B cell (primary cell): ENCODE results near the gene NOC4L. TPM values are rescaled to one million over a fixed set of nuclear protein-coding genes. Genes with fewer than 3 reads are reported as not detected.

Source experiments
- ATAC-seq: fragments of 200-7000 bp; cut with Tn5 transposase; one replicate; pipeline ENCODE4 v1.10.0; 2021; ENCODE audit warnings: low read depth, mild to moderate bottlenecking, moderate number of reproducible peaks, moderate library complexity
- CTCF ChIA-PET: fragments of 350-600 bp; sonication (Branson Sonifier 250); formaldehyde crosslinking; loops from one replicate; lab custom pipeline; 2021; ENCODE audit warnings: antibody characterized with exemption, inconsistent platforms; lab: Charles Lee
- POLR2A ChIA-PET: fragments of 350-600 bp; sonication (Branson Sonifier 250); formaldehyde crosslinking; loops from one replicate; lab custom pipeline; 2021; ENCODE audit warnings: antibody characterized with exemption; lab: Charles Lee
- DNase-seq: peaks from one replicate; pipeline ENCODE4 v3.0.0; 2013
- H2AFZ ChIP-seq: 2 replicates; pipeline ENCODE4 v1.6.1; 2012; ENCODE audit warnings: mild to moderate bottlenecking, low read depth, low read length; ENCODE audit not compliant: insufficient read depth, poor library complexity, severe bottlenecking
- H3K27ac ChIP-seq, 2 donors: 1 replicate in 1 of 2; 2 replicates in 1 of 2; pipeline ENCODE4 v1.5.1; 2012 to 2013; ENCODE audit warnings: low read length in 2 of 2, mild to moderate bottlenecking in 2 of 2, moderate library complexity in 1 of 2
- H3K27me3 ChIP-seq, 4 experiments: fragments of 200-600 bp in 1 of 4; sonication (generic) in 1 of 4; replicated peaks in 1 of 4; 1 replicate in 2 of 4; 2 replicates in 2 of 4; pipeline versions ENCODE4 v1.6.1 to v1.7.0; 2013 to 2016; ENCODE audit warnings: low read length in 3 of 4, mild to moderate bottlenecking in 2 of 4, mixed read lengths in 1 of 4, moderate library complexity in 1 of 4; ENCODE audit not compliant: insufficient read depth in 4 of 4, control insufficient read depth in 3 of 4; ENCODE audit errors: control extremely low read depth in 1 of 4
- H3K36me3 ChIP-seq, 2 experiments: replicated peaks in 1 of 2; 1 replicate in 1 of 2; 2 replicates in 1 of 2; pipeline versions ENCODE4 v1.6.1 to v1.7.1; 2013; ENCODE audit warnings: low read length in 1 of 2; ENCODE audit not compliant: insufficient read depth in 2 of 2, control insufficient read depth in 1 of 2; ENCODE audit errors: control extremely low read depth in 1 of 2, extremely low read depth in 1 of 2
- H3K4me1 ChIP-seq, 2 donors: fragments of 200-600 bp in 1 of 2; sonication (generic) in 1 of 2; 1 replicate in 1 of 2; 2 replicates in 1 of 2; pipeline versions ENCODE4 v1.5.1 to v1.6.1; 2013 to 2017; ENCODE audit warnings: low read length in 2 of 2; ENCODE audit not compliant: control insufficient read depth in 2 of 2, insufficient read depth in 2 of 2
- H3K4me2 ChIP-seq: replicated peaks from 2 replicates; pipeline ENCODE3; 2012; ENCODE audit warnings: mild to moderate bottlenecking, low read depth, low read length; ENCODE audit not compliant: poor library complexity, severe bottlenecking
- H3K4me3 ChIP-seq, 5 experiments: fragments of 200-600 bp in 1 of 5; sonication (generic) in 1 of 5; 1 replicate in 3 of 5; 2 replicates in 2 of 5; pipeline versions ENCODE4 v1.5.1 to v1.7.0; 2011 to 2016; ENCODE audit warnings: low read length in 4 of 5, mild to moderate bottlenecking in 4 of 5, low read depth in 2 of 5, control low read depth in 1 of 5, moderate library complexity in 1 of 5; ENCODE audit not compliant: insufficient read depth in 1 of 5; ENCODE audit errors: control extremely low read depth in 1 of 5, extremely low read depth in 1 of 5
- H3K79me2 ChIP-seq: fragments of 200-600 bp; sonication (generic); one replicate; pipeline ENCODE4 v1.6.0; 2016; ENCODE audit warnings: low read length; ENCODE audit not compliant: control insufficient read depth, insufficient read depth
- H3K9ac ChIP-seq: fragments of 200-600 bp; sonication (generic); 2 replicates; pipeline ENCODE4 v1.6.1; 2017; ENCODE audit warnings: mild to moderate bottlenecking, low read length, moderate library complexity
- H3K9me3 ChIP-seq, 3 donors: one replicate each; pipeline versions ENCODE4 v1.6.1 to v1.7.1; 2013; ENCODE audit warnings: low read length in 2 of 3; ENCODE audit not compliant: control insufficient read depth in 2 of 3, insufficient read depth in 1 of 3; ENCODE audit errors: control extremely low read depth in 1 of 3
- H4K20me1 ChIP-seq: 2 replicates; pipeline ENCODE4 v1.6.0; 2012; ENCODE audit warnings: mild to moderate bottlenecking, low read length; ENCODE audit not compliant: insufficient read depth, control insufficient read depth, poor library complexity, severe bottlenecking
- H3K27ac Mint-ChIP-seq: one replicate; pipeline ENCODE4 v1.8.0; 2021; ENCODE audit warnings: mixed read lengths
- H3K27me3 Mint-ChIP-seq: one replicate; pipeline ENCODE4 v1.8.0; 2021; ENCODE audit warnings: mixed read lengths
- H3K4me1 Mint-ChIP-seq: one replicate; pipeline ENCODE4 v1.8.0; 2021; ENCODE audit warnings: mixed read lengths
- H3K4me3 Mint-ChIP-seq: one replicate; pipeline ENCODE4 v1.8.0; 2021; ENCODE audit warnings: mixed read lengths
- H3K9me3 Mint-ChIP-seq: one replicate; pipeline ENCODE4 v1.8.0; 2022; ENCODE audit warnings: mixed read lengths; ENCODE audit not compliant: insufficient read depth
- EZH2 ChIP-seq: IDR thresholded peaks from 2 replicates; pipeline ENCODE4 v1.6.1; 2012; ENCODE audit warnings: borderline replicate concordance, low read depth, mild to moderate bottlenecking, moderate library complexity, low read length; ENCODE audit not compliant: insufficient read depth, poor library complexity, severe bottlenecking
- WGBS: methylation state at CpG from one replicate; pipeline ENCODE4 v1.1.5; 2013; ENCODE audit warnings: missing lambda C conversion rate; ENCODE audit not compliant: insufficient coverage; 5-methylcytosine and 5-hydroxymethylcytosine counted together
- intact Hi-C: fragments of 100-400 bp; cut with micrococcal nuclease; formaldehyde crosslinking; loops from one replicate; pipeline ENCODE4 v1.10.0; 2022
- polyA plus RNA-seq: library from polyadenylated mRNA; depleted of rRNA; stranded (reverse); fragments of >200 nt; gene quantifications from 2 replicates; pipeline ENCODE4 v1.2.3, GENCODE V29; 2012
- total RNA-seq, 2 donors: library from RNA; stranded (reverse); fragments of 120-200 nt in 1 of 2; gene quantifications; 1 replicate in 1 of 2; 2 replicates in 1 of 2; pipeline versions ENCODE4 v1.2.3 to v1.2.4, GENCODE V29; 2013 to 2022
- TF ChIP-seq, protein P1 (sequence below): fragments of 200-600 bp; IDR thresholded peaks from one replicate; pipeline ENCODE4 v1.8.0; 2022; ENCODE audit warnings: antibody characterized with exemption, mild to moderate bottlenecking

Gene NOC4L
- total and polyA plus RNA-seq, 2 donors (not counting 1 experiment from before 2014, with no cell fraction given), result 13.1 to 21.9 TPM

DNA sequence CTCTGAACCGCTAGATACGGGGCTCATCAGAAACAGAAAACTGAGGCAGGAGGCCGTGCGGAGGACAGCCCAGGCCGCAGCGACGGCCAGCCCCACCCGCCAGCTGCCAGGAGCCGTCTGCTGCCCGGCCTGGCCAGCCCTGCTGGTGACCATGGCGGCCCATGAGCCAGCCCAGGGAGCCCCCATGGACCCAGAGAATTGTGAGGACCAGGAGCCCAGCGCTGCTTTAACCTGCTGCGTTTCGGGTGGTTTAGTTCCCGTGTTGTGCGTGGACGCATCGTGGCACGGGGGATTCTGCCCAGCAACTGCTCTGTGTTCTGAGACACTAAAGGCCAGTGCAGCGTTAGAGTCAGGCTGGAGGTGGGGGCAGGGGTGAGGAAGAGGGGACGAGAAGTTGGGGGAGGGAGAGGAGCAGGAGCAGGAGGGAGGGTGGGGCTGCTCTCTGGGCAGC lies 44.2 kb downstream of the NOC4L start:
- ATAC-seq, result no peak

DNA sequence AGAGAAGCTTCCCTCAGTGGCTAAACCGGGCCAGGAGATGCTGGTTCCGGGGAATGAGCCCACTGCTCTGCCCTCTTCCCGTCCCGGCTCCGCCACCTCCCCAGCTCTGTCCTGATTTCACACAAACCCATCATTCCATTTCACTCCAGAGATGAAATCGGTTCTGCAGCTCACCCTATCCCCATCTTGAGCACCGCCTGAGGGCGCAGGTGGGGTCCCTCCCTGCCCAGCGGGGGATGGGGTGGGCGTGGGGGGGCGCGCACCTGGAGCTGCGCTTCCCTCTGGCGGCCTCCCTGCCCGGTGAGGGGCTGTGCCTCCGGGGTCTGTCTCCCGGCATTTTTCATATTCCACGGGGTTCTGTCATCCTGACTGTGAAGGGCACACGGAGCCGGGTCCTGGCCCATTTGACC lies 44.7 kb downstream of the NOC4L start:
- no peak for DNase-seq
- peaks cover 29 to 40% of the 10 kb centered on the region in 2 donors for H3K4me1 ChIP-seq

More for the DNA sequence above, 44.2 kb downstream of the NOC4L start:
- peaks cover 14% of the 10 kb centered on the region for H3K4me1 Mint-ChIP-seq
- Histone ChIP-seq H3K4me2 (peak overlapping the region; percentile 97), H3K9me3 (peaks cover 0 to 60% (median 2%) of the 10 kb centered on the region in 3 donors), H3K27me3 (peaks cover 0 to 2% (median 0%) of the 10 kb centered on the region in 4 experiments), H3K4me3 (no peak overlapping the region), H3K9ac (no peak overlapping the region), H3K79me2 (no peaks in the 10 kb centered on the region), H3K27ac (no peak overlapping the region), H3K36me3 (no peaks in the 10 kb centered on the region), H3K4me1 (peaks cover 29 to 40% of the 10 kb centered on the region in 2 donors), H2AFZ (no peak overlapping the region), H4K20me1 (no peaks in the 10 kb centered on the region)
- H3K9me3 Mint-ChIP-seq, result peaks cover 7% of the 10 kb centered on the region
- TF ChIP-seq, protein P1, sequence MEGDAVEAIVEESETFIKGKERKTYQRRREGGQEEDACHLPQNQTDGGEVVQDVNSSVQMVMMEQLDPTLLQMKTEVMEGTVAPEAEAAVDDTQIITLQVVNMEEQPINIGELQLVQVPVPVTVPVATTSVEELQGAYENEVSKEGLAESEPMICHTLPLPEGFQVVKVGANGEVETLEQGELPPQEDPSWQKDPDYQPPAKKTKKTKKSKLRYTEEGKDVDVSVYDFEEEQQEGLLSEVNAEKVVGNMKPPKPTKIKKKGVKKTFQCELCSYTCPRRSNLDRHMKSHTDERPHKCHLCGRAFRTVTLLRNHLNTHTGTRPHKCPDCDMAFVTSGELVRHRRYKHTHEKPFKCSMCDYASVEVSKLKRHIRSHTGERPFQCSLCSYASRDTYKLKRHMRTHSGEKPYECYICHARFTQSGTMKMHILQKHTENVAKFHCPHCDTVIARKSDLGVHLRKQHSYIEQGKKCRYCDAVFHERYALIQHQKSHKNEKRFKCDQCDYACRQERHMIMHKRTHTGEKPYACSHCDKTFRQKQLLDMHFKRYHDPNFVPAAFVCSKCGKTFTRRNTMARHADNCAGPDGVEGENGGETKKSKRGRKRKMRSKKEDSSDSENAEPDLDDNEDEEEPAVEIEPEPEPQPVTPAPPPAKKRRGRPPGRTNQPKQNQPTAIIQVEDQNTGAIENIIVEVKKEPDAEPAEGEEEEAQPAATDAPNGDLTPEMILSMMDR, result no peak
- TF ChIP-seq EZH2, result no peak
- H3K27me3 Mint-ChIP-seq, result no peaks in the 10 kb centered on the region
- CTCF ChIA-PET, result interaction anchor here (1.0 to 1.6 kb wide), 2 partner anchors 35 to 335 kb away, joined by 3 to 6 read pairs; no protein-coding TSS in a partner anchor
- no peak for DNase-seq
- H3K4me3 Mint-ChIP-seq, result peak overlapping the region; percentile 55
- POLR2A ChIA-PET, result interaction anchor here (0.6 kb wide), 1 partner anchor 522 kb away, joined by 3 read pairs; no protein-coding TSS in a partner anchor
- 93% methylated on average over 20 of the region's 21 CpGs for WGBS
- intact Hi-C loops, result no loop called here
- H3K27ac Mint-ChIP-seq, result peak overlapping the region; percentile 20

More for the DNA sequence above, 44.7 kb downstream of the NOC4L start:
- H3K9me3 Mint-ChIP-seq, result peaks cover 9% of the 10 kb centered on the region
- no peak for TF ChIP-seq EZH2
- TF ChIP-seq, protein P1, result no peak
- CTCF ChIA-PET, result interaction anchor here (0.6 to 1.6 kb wide), 3 partner anchors 35 to 335 kb away, joined by 3 to 6 read pairs (median 4); no protein-coding TSS in a partner anchor
- ATAC-seq, result no peak
- intact Hi-C loops, result loop anchor here (1.0 kb wide), 3 partner anchors 35 to 105 kb away; partner anchors contain the start of genes DDX51 and NOC4L
- H3K4me3 ChIP-seq, result peak overlapping the region in 4 of 5 experiments; percentile 57 to 69 (median 62)
- H3K9me3 ChIP-seq, result peaks cover 0 to 62% (median 6%) of the 10 kb centered on the region in 3 donors
- H3K27me3 ChIP-seq, result peaks cover 0 to 2% (median 0%) of the 10 kb centered on the region in 4 experiments
- peak overlapping the region; percentile 97 for H3K4me2 ChIP-seq
- peak overlapping the region; percentile 36 to 47 for H3K27ac ChIP-seq
- H2AFZ ChIP-seq, result peak overlapping the region; percentile 79
- 43% methylated on average over 8 of the region's 20 CpGs for WGBS
- peak overlapping the region; percentile 90 for H3K4me3 Mint-ChIP-seq
- no peaks in the 10 kb centered on the region for H3K79me2 ChIP-seq
- H3K9ac ChIP-seq, result peak overlapping the region; percentile 73
- POLR2A ChIA-PET, result interaction anchor here (0.6 to 1.2 kb wide), 2 partner anchors 34 to 521 kb away, joined by 3 read pairs; no protein-coding TSS in a partner anchor
- peaks cover 14% of the 10 kb centered on the region for H3K4me1 Mint-ChIP-seq
- H3K27ac Mint-ChIP-seq, result peak overlapping the region; percentile 72
- no peaks in the 10 kb centered on the region for H3K27me3 Mint-ChIP-seq
- H4K20me1 ChIP-seq, result no peaks in the 10 kb centered on the region
- no peaks in the 10 kb centered on the region for H3K36me3 ChIP-seq
